NCI-H1436 treated with DMSO at 0.1 percent for 48 hours (cell line): ENCODE data around the gene FIBP.
A peak's percentile ranks its signal among the peaks of the same experiment; 100 is the strongest.
"Not testable (repeated sequence)": the region's sequence is repeated elsewhere in the genome, so short reads cannot be mapped to it uniquely, and the experiment has no call there.

Experiments
- DNase-seq: peaks from one replicate; lab custom pipeline; 2025; lab: John Stamatoyannopoulos, UW

Gene FIBP

DNA sequence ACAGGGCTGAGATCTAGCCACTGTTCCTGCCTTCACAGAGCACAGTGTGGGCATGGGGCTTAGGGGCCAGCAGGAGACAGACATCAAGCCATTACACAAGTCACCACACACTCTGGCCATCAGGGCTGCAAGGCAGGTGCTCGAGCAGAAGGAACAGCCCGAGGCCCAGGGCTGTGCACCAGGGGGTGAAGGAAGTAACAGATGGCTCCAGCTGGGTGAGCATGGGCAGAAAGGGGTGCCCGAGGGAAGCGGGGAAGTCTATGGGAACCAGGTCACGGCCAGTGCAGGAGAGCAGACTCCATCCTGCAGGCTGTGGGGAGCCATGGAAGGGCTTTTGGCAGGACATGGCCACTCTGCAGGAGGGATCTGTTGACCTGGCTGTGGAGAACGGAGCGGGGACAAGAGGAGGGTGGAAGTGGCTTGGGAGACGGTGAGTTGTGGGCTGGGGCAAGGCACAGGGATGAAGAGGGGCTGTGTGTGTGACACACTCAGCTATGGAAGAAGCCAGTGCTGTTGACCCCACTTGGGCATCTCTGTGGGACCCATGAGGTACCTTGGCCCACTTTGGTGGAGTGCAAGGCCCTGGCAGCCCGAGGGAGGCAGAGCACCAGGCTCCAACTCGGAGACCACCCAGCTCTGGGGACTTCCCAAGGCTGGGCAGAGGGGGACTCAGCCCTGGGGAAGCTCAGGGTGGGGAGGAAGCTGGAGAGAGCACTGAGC is 27.0 kb upstream of the FIBP start:
- DNase-seq, result no peak

- no peak for DNase-seq
These were observed 24.6 kb upstream of the FIBP start for GRCh38 chr11:65912845-65913244.

DNA sequence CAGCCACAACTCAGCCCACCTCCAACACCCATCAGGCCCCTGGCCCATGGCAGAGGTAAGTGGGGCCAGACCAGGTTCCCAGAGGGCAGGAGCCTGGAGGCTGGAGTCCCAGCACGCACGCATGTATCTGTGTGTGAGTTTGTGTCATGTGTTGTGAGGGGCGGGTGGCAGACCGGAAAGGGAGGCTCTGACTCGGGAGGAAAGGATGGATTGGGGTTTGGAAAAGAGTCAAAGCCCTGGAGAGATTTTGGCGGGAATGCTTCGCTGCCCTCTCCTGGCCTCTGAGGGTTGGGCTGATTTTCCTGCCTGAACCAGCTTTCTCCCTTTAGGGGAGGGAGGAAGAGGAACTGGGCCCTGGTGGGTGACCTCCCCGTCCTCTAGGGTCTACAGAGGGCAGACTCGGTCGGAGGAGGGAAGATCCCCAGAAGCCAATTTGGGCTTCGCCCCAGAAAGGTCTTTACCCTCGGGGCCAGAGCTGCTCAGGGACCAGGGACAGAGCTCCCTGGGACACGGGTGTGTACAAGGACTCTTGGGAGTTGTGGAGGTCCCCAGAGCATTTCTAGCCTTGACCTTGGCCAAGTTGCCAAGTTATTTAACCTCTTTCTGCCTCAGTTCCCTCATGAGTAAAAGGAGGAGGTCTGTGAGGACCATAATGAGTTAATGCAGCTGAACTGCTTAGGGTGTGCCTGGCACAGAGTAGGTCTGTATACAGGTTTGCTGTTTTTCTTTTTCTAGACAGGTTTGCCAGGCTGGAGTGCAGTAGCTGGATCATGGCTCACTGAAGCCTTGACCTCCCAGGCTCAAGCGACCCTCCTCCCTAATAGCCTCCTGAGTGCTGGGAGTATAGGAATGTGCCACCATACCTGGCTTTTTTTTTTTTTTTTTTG is 23.7 kb upstream of the FIBP start:
- DNase-seq, result no peak

DNA sequence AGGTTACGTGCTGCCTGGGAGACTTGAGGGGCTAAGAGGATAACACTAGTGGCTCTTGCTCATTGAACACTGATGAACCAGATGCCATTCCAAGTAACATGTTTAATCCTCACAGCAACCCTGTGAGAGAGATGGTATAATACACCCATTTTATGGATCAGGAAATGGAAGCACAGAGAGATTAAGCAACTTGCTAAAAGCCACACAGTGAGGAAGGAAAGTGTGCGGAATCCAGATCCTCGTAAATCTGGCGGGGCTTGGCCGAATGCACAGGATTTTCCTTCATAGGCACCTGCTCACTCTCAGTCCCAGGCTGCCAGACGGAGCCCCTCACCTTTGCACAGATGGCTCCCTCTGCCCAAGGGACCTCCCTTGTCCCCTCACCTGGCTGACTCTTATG is 19.6 kb upstream of the FIBP start:
- DNase-seq, result no peak

- no peak for DNase-seq
These were observed 18.3 kb upstream of the FIBP start for GRCh38 chr11:65906602-65907001.

GRCh38 chr11:65903715-65904114 is 15.4 kb upstream of the FIBP start:
- DNase-seq, result no peak

- no peak for DNase-seq
These were observed 14.8 kb upstream of the FIBP start for GRCh38 chr11:65903068-65903481.

DNA sequence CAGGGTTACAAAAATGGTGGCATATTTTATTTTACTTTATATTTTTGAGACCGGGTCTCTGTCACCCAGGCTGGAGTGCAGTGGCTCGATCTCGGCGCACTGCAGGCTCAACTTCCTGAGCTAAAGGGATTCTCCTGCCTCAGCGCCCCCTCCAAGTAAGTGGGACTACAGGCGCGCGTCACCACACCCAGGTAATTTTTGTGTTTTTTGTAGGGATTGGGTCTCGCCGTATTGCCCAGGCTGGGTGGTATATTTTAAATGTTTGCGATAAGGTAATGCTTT is 12.6 kb upstream of the FIBP start:
- no peak for DNase-seq

DNA sequence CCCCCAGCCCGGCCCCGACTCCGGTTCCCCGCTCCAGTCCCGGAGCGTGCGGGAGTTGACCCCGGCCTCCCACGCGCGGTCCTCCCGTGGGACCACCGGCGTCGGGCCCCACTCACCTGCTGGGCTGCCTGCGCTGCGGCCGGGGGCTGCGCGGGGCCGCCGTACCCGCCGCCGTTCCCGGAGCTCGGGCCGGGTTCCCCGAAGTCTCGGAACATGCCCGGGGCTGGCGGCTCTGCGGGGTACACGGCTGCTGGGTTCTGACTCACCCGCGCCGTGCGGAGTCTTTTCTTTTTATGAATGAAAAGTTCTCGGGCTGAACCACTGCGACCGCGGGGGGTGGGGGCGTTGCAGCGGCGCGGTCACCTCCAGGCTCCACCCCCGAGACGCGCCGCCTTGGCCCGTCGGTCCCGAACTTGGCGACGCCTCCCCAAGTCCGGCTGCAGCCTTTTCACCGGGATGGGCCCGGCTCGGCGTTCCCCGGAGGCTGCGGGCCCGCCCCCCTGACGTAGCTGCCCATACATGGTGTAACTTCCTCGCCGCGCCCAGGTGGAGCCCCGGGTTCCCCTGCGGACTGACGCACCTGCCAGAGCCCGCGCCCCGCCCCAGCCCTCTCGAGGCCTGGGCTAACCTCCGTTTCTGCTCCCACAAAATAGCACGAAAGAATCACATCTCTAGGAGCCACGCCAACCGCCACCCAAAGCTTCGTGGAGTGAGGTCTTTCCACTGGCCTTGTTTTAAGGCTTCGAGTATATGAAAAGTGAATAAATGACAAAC is 12.0 kb upstream of the FIBP start, which contains the start of gene FOSL1:
Gene FOSL1, minus strand, starts transcription at position 264 of the 774 bp plus-strand sequence. Its CDS starts 49 bp downstream, at position 215.
- DNase-seq, result peak; percentile 29

GRCh38 chr11:65899356-65900124 is 11.3 kb upstream of the FIBP start:
- no peak for DNase-seq

- DNase-seq, result no peak
These were observed 10.5 kb upstream of the FIBP start for GRCh38 chr11:65898656-65899355.

DNA sequence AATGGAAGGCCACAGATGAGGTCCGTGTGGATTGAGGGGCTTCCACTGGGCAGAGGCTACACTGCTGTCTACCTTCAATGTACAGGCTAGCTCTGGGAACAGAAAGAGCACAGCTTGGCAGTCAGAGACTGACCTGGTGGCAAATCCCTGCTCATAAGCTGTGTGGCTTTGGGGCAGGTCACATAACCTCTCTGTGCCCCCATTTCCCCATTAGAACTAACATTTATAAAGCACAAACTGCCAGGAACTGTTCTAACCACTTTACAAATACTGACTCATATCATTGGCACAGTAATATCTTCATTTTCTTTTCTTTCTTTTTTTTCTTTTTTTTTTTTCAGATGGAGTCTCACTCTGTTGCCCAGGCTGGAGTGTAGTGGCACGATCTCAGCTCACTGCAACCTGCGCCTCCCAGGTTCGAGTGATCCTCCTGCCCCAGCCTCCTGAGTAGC is 8.8 kb upstream of the FIBP start:
- DNase-seq, result no peak

GRCh38 chr11:65896034-65896999 is 8.0 kb upstream of the FIBP start:
- no peak for DNase-seq

DNA sequence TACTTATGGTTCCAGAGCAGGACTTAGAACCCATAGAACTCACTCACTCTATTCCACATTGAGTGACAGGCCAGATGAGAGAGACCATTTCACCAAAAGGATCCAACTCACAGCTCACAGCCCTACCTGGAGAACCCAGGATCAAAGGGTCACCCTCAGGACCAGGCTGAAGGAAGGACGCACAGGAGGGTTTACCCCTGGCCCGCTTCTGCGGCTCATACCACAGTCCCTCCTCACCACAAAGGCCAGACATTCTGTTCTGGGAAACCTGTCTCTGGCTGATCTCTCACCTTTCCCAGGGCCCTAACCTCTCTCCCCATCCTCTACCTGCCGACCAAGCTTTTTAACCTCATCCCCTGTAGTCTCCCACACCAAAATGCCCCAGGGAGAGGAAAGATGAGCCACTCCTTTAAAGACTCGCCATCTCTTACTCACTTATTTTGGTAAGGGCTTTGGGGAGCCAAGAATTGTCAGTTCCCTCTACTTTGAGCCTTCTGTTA is 7.3 kb upstream of the FIBP start:
- no peak for DNase-seq

GRCh38 chr11:65894034-65894591 is 5.8 kb upstream of the FIBP start:
- no peak for DNase-seq

DNA sequence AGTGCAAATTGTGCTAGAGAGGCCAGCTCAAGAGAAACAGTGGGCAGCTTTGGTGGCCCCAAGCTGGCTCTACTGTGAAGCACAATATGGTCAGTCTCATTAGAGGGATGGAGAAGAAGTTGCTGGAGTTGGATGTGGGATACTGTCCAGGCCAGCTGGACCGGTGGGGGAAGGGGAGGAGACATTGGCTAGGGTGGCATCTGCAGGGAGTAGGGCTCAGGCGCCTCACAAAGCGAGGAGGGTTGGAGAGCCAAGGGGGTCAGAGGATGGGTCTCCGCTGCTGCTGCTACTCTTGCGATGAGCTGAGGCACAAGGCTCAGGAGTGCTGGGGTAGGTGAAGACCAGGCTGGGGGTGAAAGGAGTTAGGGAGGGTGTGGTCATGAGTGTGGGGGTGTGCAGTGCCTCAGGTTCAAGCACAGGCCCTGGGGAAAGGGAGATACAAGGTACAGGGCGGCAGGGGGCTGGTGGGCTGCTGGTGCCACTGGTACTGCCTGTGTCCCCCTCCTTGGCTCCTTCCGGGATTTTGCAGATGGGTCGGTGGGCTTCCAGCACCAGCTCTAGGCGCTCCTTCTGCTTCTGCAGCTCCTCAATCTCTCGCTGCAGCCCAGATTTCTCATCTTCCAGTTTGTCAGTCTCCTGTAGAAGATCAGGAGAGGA is 4.5 kb upstream of the FIBP start:
- no peak for DNase-seq

DNA sequence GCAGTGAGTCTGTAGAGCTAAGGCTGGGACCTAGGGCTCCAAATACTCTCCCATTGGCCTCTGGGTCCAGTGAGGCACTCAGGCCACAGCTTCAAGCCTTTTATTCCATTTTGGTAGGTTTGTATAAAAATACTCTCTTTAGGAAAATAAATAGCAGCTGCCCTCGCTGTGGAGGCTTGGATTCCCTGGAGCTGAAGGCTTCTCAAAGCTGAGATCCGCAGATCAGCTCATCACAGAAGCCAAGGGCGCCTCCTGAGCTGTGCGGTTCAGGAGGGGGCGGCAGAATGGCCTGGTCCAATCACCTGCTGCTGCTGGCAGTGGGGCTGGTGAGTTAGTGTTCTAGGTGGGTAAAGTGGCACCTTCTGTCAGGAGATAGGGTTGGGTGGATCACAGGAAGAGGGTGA is 3.9 kb upstream of the FIBP start:
- DNase-seq, result not testable (repeated sequence)

GRCh38 chr11:65891219-65892136 is 3.2 kb upstream of the FIBP start:
- DNase-seq, result no peak
